H9 (cell line): ENCODE data around the gene TUBB8. TPM values are rescaled to one million over a fixed set of nuclear protein-coding genes. Genes with fewer than 3 reads are reported as not detected.
"Not testable (repeated sequence)": the region's sequence is repeated elsewhere in the genome, so short reads cannot be mapped to it uniquely, and the experiment has no call there.

Source experiments
- DNase-seq: peaks from one replicate; pipeline ENCODE4 v3.0.0-alpha.2; 2017
- H2AFZ ChIP-seq: one replicate; pipeline ENCODE4 v1.6.1; 2013; ENCODE audit warnings: mild to moderate bottlenecking, low read length, control low read depth, moderate library complexity
- H2AK5ac ChIP-seq: 2 replicates; pipeline ENCODE4 v1.6.1; 2013; ENCODE audit warnings: low read length, control low read depth, mixed read lengths; ENCODE audit not compliant: insufficient read length
- H2BK120ac ChIP-seq: one replicate; pipeline ENCODE4 v1.6.1; 2013; ENCODE audit warnings: low read depth, mild to moderate bottlenecking, low read length, control low read depth, inconsistent platforms; ENCODE audit not compliant: poor library complexity, severe bottlenecking
- H2BK12ac ChIP-seq: 2 replicates; pipeline ENCODE4 v1.6.1; 2013; ENCODE audit warnings: low read length, control low read depth, mixed read lengths, low read depth; ENCODE audit not compliant: insufficient read length
- H2BK15ac ChIP-seq: 2 replicates; pipeline ENCODE4 v1.6.1; 2013; ENCODE audit warnings: low read depth, low read length, control low read depth
- H2BK20ac ChIP-seq: one replicate; pipeline ENCODE4 v1.6.1; 2013; ENCODE audit warnings: low read depth, mild to moderate bottlenecking, low read length, control low read depth, inconsistent platforms; ENCODE audit not compliant: poor library complexity, severe bottlenecking
- H2BK5ac ChIP-seq: 2 replicates; pipeline ENCODE4 v1.6.1; 2013; ENCODE audit warnings: low read length, control low read depth, mixed read lengths; ENCODE audit not compliant: insufficient read length
- H3K14ac ChIP-seq: 2 replicates; pipeline ENCODE4 v1.6.1; 2013; ENCODE audit warnings: low read length, control low read depth; ENCODE audit not compliant: insufficient read depth
- H3K18ac ChIP-seq: 2 replicates; pipeline ENCODE4 v1.6.1; 2013; ENCODE audit warnings: low read depth, mild to moderate bottlenecking, mixed read lengths, low read length, control low read depth; ENCODE audit not compliant: insufficient read length
- H3K23ac ChIP-seq: 2 replicates; pipeline ENCODE4 v1.6.1; 2013; ENCODE audit warnings: low read length, control low read depth, mixed read lengths, low read depth; ENCODE audit not compliant: insufficient read length
- H3K23me2 ChIP-seq: 2 replicates; pipeline ENCODE4 v1.6.1; 2013; ENCODE audit warnings: low read depth, mild to moderate bottlenecking, mixed read lengths, low read length, control low read depth; ENCODE audit not compliant: insufficient read length, poor library complexity, severe bottlenecking
- H3K27ac ChIP-seq: 2 replicates; pipeline ENCODE4 v1.5.1; 2013; ENCODE audit warnings: low read length, control low read depth, mixed read lengths, low read depth; ENCODE audit not compliant: insufficient read length
- H3K27me3 ChIP-seq: 2 replicates; pipeline ENCODE4 v1.6.1; 2013; ENCODE audit warnings: low read length, control low read depth, inconsistent platforms; ENCODE audit not compliant: insufficient read depth
- H3K4ac ChIP-seq: 2 replicates; pipeline ENCODE4 v1.6.1; 2013; ENCODE audit warnings: low read depth, mild to moderate bottlenecking, control low read depth, inconsistent platforms, low read length, moderate library complexity
- H3K4me1 ChIP-seq: 2 replicates; pipeline ENCODE4 v1.6.1; 2013; ENCODE audit warnings: low read length, control low read depth, inconsistent platforms; ENCODE audit not compliant: insufficient read depth
- H3K4me2 ChIP-seq: 2 replicates; pipeline ENCODE4 v1.6.1; 2013; ENCODE audit warnings: low read length, control low read depth, mixed read lengths; ENCODE audit not compliant: insufficient read length, insufficient read depth
- H3K56ac ChIP-seq: 2 replicates; pipeline ENCODE4 v1.6.1; 2013; ENCODE audit warnings: low read depth, mild to moderate bottlenecking, mixed read lengths, low read length, control low read depth; ENCODE audit not compliant: insufficient read length
- H3K79me1 ChIP-seq: 2 replicates; pipeline ENCODE4 v1.6.1; 2013; ENCODE audit warnings: low read depth, mild to moderate bottlenecking, moderate library complexity, low read length, control low read depth, inconsistent platforms; ENCODE audit not compliant: insufficient read depth, poor library complexity, severe bottlenecking
- H3K79me2 ChIP-seq: 2 replicates; pipeline ENCODE4 v1.6.1; 2013; ENCODE audit warnings: low read length, control low read depth, inconsistent platforms; ENCODE audit not compliant: insufficient read depth
- H3K9ac ChIP-seq: 2 replicates; pipeline ENCODE4 v1.6.1; 2013; ENCODE audit warnings: low read length, control low read depth, mixed read lengths; ENCODE audit not compliant: insufficient read length; ENCODE audit errors: extremely low read depth
- H3K9me3 ChIP-seq: one replicate; pipeline ENCODE4 v1.6.1; 2013; ENCODE audit warnings: low read depth, low read length, inconsistent platforms; ENCODE audit not compliant: control insufficient read depth
- H3T11ph ChIP-seq: one replicate; pipeline ENCODE4 v1.6.1; 2013; ENCODE audit warnings: mild to moderate bottlenecking, low read length, control low read depth, inconsistent platforms
- H4K20me1 ChIP-seq: one replicate; pipeline ENCODE4 v1.6.1; 2013; ENCODE audit not compliant: control insufficient read depth, insufficient read length, insufficient read depth
- H4K5ac ChIP-seq: 2 replicates; pipeline ENCODE4 v1.6.1; 2013; ENCODE audit warnings: low read depth, mild to moderate bottlenecking, mixed read lengths, low read length, control low read depth; ENCODE audit not compliant: insufficient read length
- H4K8ac ChIP-seq: replicated peaks from 2 replicates; pipeline ENCODE4 v1.6.1; 2013; ENCODE audit warnings: low read length, control low read depth, mixed read lengths, low read depth; ENCODE audit not compliant: insufficient read length
- H4K91ac ChIP-seq: 2 replicates; pipeline ENCODE4 v1.6.1; 2013; ENCODE audit warnings: low read depth, mild to moderate bottlenecking, moderate library complexity, mixed read lengths, low read length, control low read depth; ENCODE audit not compliant: insufficient read length
- H3K27ac Mint-ChIP-seq, 3 experiments: 2 replicates in 2 of 3; 3 replicates in 1 of 3; pipeline ENCODE4 v1.8.0; 2020 to 2021; ENCODE audit warnings: mixed read lengths in 3 of 3, mild to moderate bottlenecking in 1 of 3, moderate library complexity in 1 of 3
- H3K27me3 Mint-ChIP-seq: 2 replicates; pipeline ENCODE4 v1.8.0; 2021; ENCODE audit warnings: low read depth, mild to moderate bottlenecking, moderate library complexity, mixed read lengths
- H3K36me3 Mint-ChIP-seq, 3 experiments: 2 replicates in 2 of 3; 3 replicates in 1 of 3; pipeline ENCODE4 v1.8.0; 2020 to 2021; ENCODE audit warnings: low read depth in 3 of 3, mixed read lengths in 3 of 3; ENCODE audit not compliant: insufficient read depth in 1 of 3
- H3K4me1 Mint-ChIP-seq, 2 experiments: 2 replicates each; pipeline ENCODE4 v1.8.0; 2020; ENCODE audit warnings: mixed read lengths in 2 of 2
- H3K4me3 Mint-ChIP-seq, 2 experiments: 2 replicates in 1 of 2; 3 replicates in 1 of 2; pipeline ENCODE4 v1.8.0; 2020 to 2021; ENCODE audit warnings: mild to moderate bottlenecking in 2 of 2, mixed read lengths in 2 of 2, moderate library complexity in 1 of 2
- H3K9me3 Mint-ChIP-seq, 2 experiments: 2 replicates in 1 of 2; 3 replicates in 1 of 2; pipeline ENCODE4 v1.8.0; 2020; ENCODE audit warnings: mild to moderate bottlenecking in 2 of 2, mixed read lengths in 2 of 2, moderate library complexity in 1 of 2
- WGBS: extraction: QIAGEN DNeasy Blood & Tissue Kit; methylation state at CpG from one replicate; pipeline ENCODE4 v1.1.7; 2013; ENCODE audit warnings: missing lambda C conversion rate, low lambda C conversion rate, mixed read lengths; ENCODE audit not compliant: insufficient read length; ENCODE audit errors: extremely low coverage; 5-methylcytosine and 5-hydroxymethylcytosine counted together
- total RNA-seq: library from RNA; stranded (reverse); gene quantifications from 2 replicates; pipeline ENCODE4 v1.2.1, GENCODE V29; 2021

The TUBB8 gene
- total RNA-seq, 1 experiment from 2014 or later: 0.22 TPM

- not testable (repeated sequence) for DNase-seq, H4K20me1 ChIP-seq, H3K4me3 Mint-ChIP-seq, H2BK120ac ChIP-seq, H4K8ac ChIP-seq, H2BK20ac ChIP-seq, H3K4me1 Mint-ChIP-seq, H3K9me3 Mint-ChIP-seq, H3K4ac ChIP-seq, H3K23me2 ChIP-seq, H3K27me3 ChIP-seq, H3K79me2 ChIP-seq, H3K56ac ChIP-seq, H3K14ac ChIP-seq, H3K79me1 ChIP-seq, H3K27me3 Mint-ChIP-seq, H2BK15ac ChIP-seq, H4K5ac ChIP-seq, H3K4me1 ChIP-seq, H3K23ac ChIP-seq, H3K4me2 ChIP-seq, H3K27ac ChIP-seq, H2BK12ac ChIP-seq, H4K91ac ChIP-seq, H3K27ac Mint-ChIP-seq, H3K9me3 ChIP-seq, H2BK5ac ChIP-seq, H3K18ac ChIP-seq, H2AK5ac ChIP-seq, H3K36me3 Mint-ChIP-seq, H3T11ph ChIP-seq, H3K9ac ChIP-seq, H2AFZ ChIP-seq
- WGBS: no CpG with 5 or more reads among the region's 2 CpGs
Measured at GRCh38 chr10:13315-13635, 35.8 kb downstream of the TUBB8 start.

- not testable (repeated sequence) for H3K56ac ChIP-seq, DNase-seq
Measured at GRCh38 chr10:12444-13314, 36.4 kb downstream of the TUBB8 start.

More at GRCh38 chr10:12444-13314, 36.4 kb downstream of the TUBB8 start:
- not testable (repeated sequence) for H4K91ac ChIP-seq, H3T11ph ChIP-seq, H2BK5ac ChIP-seq, H2BK20ac ChIP-seq, H3K27ac Mint-ChIP-seq, H3K4me3 Mint-ChIP-seq, H3K4me1 Mint-ChIP-seq, H2BK15ac ChIP-seq, H3K27me3 ChIP-seq, H2AFZ ChIP-seq, H3K79me1 ChIP-seq, H2BK12ac ChIP-seq, H3K79me2 ChIP-seq, H3K4me1 ChIP-seq, H2AK5ac ChIP-seq, H3K14ac ChIP-seq, H3K18ac ChIP-seq, H3K27ac ChIP-seq, H3K9me3 ChIP-seq, H4K8ac ChIP-seq, H2BK120ac ChIP-seq, H3K4me2 ChIP-seq, H3K9ac ChIP-seq, H4K20me1 ChIP-seq, H4K5ac ChIP-seq, H3K36me3 Mint-ChIP-seq, H3K9me3 Mint-ChIP-seq, H3K23me2 ChIP-seq, H3K27me3 Mint-ChIP-seq, H3K4ac ChIP-seq, H3K23ac ChIP-seq
- no CpG with 5 or more reads among the region's 15 CpGs for WGBS
